ENCODE data around the gene RGL3.

The RGL3 gene

GRCh38 chr19:11399667-11400066 lies 19.4 kb downstream of the RGL3 start:
- no peak overlapping the region for H3K4me3 ChIP-seq
- H3K27ac ChIP-seq: no peak overlapping the region
- no peak for DNase-seq (ENCODE audit: low spot score)
- TF ChIP-seq CTCF (IDR thresholded peaks at IDR 0.05): no peak

- no peak for TF ChIP-seq CTCF (IDR thresholded peaks at IDR 0.05)
- no peak overlapping the region for H3K4me3 ChIP-seq
- H3K27ac ChIP-seq: no peak overlapping the region
- no peak for DNase-seq (ENCODE audit: low spot score)
These were observed 22.0 kb downstream of the RGL3 start for GRCh38 chr19:11397089-11397610.

GRCh38 chr19:11390933-11391680 lies 28.0 kb downstream of the RGL3 start:
- no peak for DNase-seq (ENCODE audit: low spot score)
- H3K4me3 ChIP-seq: no peak overlapping the region
- TF ChIP-seq CTCF (IDR thresholded peaks at IDR 0.05): no peak
- H3K27ac ChIP-seq: no peak overlapping the region

- no peak for TF ChIP-seq CTCF (IDR thresholded peaks at IDR 0.05)
- Histone ChIP-seq H3K27ac (no peak overlapping the region), H3K4me3 (no peak overlapping the region)
- DNase-seq (ENCODE audit: low spot score): no peak
These were observed 28.8 kb downstream of the RGL3 start for GRCh38 chr19:11390359-11390758.

GRCh38 chr19:11387162-11388034 lies 31.7 kb downstream of the RGL3 start:
- TF ChIP-seq CTCF (IDR thresholded peaks at IDR 0.05): no peak
- no peak overlapping the region for H3K27ac ChIP-seq
- DNase-seq (ENCODE audit: low spot score): no peak
- H3K4me3 ChIP-seq: no peak overlapping the region

GRCh38 chr19:11384778-11385129 lies 34.4 kb downstream of the RGL3 start:
- TF ChIP-seq CTCF (IDR thresholded peaks at IDR 0.05): no peak
- Histone ChIP-seq H3K4me3 (no peak overlapping the region), H3K27ac (no peak overlapping the region)

More at GRCh38 chr19:11384778-11385129, 34.4 kb downstream of the RGL3 start:
- DNase-seq (ENCODE audit: low spot score): no peak

Measured in coronary artery (tissue), 2 donors.